GM19467 (cell line): ENCODE data around the gene ZNF804B.

ENCODE experiments used
- ATAC-seq: cut with Tn5 transposase; IDR thresholded peaks from one replicate; pipeline ENCODE4 v1.9.1; 2021; ENCODE audit warnings: mild to moderate bottlenecking, moderate library complexity; ENCODE audit not compliant: unreplicated experiment

Gene ZNF804B

GRCh38 chr7:89247207-89247606 is 487.7 kb downstream of the ZNF804B start:
- ATAC-seq, result no peak

DNA sequence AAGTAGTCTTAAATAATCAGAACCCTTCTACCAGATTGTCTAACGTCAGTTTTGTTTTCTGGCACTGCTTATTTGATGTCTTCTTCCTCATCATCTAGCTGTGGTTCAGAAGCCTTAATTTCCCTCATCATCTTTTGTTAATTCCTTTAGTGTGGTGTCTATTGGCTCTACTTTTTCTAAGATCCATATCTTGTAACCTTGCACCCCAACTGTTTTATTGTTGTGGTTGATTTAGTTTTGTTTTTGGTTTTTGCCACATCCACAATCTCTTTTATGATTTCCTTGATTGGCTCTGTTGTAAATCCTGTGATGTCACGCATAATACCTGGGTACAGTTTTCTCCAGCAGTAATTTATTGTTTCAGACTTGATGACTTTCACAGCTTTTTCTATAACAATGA is 499.6 kb downstream of the ZNF804B start:
- no peak for ATAC-seq

DNA sequence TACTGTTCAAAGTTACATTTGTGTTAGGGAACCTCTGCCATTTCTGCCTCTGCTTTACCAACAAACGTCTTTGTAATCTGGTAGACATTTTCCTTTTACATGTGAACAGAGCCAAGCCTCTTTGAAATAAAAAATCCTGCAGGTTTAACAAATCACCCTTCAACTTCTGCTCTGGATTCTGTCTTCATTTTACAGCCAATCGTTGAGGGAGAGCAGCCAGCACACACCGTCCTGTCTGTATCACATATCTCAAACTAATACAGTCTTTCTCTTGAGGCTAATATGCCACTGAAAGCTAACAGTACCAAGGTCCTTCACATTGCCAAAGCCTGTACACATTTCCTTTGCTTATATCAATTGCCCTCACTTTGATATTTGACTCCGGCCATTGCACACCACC is 504.6 kb downstream of the ZNF804B start:
- ATAC-seq, result no peak

- no peak for ATAC-seq
Observed at GRCh38 chr7:89265631-89266030, 506.1 kb downstream of the ZNF804B start.

GRCh38 chr7:89283302-89283701 is 523.8 kb downstream of the ZNF804B start:
- ATAC-seq, result no peak

GRCh38 chr7:89308535-89308934 is 549.0 kb downstream of the ZNF804B start:
- no peak for ATAC-seq

DNA sequence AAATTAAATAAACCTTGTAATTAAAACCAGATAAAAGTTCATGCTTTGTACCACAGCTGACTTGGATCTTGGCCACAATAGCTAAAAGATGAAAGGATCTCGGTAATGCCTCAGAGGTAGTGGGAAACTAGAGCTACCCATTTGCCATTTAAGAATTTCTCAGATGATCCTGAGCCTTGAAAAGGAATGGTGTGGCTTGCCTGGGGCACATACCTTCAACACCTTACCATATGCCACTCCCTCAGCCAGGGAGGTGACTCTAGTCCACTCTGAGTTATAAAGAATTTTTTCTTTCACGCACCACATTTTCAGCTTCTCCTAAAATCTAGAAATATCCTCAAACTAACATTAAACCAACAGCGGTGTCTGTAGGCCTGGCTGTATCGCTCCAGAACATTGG is 552.4 kb downstream of the ZNF804B start:
- no peak for ATAC-seq

GRCh38 chr7:89312551-89312950 is 553.1 kb downstream of the ZNF804B start:
- no peak for ATAC-seq

GRCh38 chr7:89316584-89317251 is 557.2 kb downstream of the ZNF804B start:
- no peak for ATAC-seq

DNA sequence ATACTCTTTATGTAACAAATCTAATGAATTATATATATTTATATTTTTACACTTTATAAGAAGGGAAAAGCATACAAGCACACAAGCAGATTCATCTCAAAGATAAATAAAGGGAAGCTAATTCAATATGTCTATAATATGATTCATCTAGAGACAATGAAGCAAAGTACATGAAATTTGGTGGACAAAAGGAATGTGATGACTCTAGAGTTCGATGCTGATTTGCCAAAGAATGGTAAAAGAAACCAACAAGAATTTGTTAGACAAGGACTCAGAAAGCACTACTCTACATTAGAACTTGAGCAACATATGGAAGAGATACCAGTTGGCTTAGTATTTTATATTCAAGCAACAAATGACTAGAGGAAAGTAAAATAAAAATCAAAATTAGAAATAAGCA is 572.5 kb downstream of the ZNF804B start:
- no peak for ATAC-seq

DNA sequence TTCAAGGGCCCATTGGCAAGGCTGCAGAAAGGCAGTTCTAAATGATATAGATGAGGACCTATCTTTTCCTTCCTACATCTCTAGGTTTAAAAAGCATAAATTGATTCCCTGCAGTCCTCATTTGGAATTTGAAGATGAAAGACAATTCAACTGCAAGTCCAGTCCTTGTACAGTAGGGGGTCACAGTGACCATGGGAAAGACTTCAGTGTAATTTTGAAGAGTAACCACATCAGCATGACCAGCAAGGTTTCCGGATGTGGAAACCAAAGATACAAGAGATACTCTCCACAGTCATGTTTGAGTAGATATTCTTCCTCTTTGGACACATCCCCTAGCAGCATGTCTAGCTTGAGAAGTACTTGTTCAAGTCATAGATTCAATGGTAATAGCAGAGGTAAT is 575.3 kb downstream of the ZNF804B start:
- ATAC-seq, result no peak

DNA sequence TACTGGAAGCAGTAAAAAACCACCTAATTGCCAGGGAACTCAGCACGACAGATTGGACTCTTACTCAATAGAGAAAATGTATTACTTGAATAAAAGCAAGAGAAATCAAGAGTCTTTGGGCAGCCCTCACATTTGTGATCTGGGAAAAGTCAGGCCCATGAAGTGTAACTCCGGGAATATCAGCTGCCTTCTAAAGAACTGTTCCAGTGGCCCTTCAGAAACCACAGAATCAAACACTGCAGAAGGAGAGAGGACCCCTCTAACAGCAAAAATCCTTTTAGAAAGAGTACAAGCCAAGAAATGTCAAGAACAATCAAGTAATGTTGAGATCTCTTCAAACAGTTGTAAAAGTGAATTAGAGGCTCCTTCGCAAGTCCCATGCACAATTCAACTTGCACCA is 576.0 kb downstream of the ZNF804B start:
- no peak for ATAC-seq

- no peak for ATAC-seq
Observed at GRCh38 chr7:89336121-89336520, 576.6 kb downstream of the ZNF804B start.

DNA sequence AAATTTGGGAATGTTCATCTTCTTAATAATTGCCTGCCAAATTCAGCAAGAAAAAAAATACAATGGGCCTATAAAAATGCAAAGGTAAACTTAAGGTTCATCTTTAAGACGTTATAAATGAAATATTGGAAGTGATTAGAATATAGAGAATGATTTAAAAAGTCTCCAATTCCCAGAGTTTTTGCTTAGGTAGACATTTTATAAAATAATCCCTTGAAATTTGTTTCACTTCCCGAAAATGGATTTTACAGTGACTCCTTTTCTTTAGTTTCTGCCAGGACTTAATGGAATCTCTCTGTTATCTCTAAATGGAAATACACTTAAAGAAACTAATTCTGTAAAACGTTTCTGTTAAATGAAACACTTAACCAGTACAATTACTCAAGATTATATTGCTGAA is 580.2 kb downstream of the ZNF804B start:
- no peak for ATAC-seq

DNA sequence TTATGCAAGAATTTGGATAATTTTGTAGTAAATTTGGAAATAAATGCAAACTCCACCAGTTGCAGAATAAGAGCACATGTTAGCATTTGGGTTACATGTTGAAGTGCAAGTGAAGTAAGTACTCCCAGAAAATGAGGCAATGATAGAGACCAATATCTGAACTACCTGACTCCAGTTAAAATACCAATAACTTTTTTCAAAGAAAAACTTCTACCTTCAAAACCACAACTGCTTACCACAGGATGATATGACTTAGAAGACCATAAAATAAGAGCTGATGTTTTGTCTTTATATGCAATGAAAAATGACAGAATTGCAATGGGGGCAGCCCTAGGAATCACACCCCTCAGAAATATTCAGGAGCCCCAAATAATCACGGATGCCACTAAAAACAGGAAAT is 597.6 kb downstream of the ZNF804B start:
- ATAC-seq, result no peak

DNA sequence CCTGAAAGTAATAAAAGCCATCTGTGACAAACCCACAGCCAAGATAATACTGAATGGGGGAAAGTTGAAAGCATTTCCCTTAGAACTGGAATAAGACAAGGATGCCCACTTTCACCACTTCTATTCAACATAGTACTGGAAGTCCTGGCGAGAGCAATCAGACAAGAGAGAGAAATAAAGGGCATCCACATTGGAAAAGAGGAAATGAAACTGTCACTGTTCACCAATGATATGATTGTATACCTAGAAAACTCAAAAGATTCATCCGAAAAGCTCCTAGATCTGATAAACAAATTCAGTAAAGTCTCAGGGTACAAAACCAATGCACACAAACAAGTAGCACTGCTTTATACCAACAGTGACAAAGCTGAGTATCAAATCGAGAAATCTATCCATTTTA is 617.7 kb downstream of the ZNF804B start:
- ATAC-seq, result no peak

DNA sequence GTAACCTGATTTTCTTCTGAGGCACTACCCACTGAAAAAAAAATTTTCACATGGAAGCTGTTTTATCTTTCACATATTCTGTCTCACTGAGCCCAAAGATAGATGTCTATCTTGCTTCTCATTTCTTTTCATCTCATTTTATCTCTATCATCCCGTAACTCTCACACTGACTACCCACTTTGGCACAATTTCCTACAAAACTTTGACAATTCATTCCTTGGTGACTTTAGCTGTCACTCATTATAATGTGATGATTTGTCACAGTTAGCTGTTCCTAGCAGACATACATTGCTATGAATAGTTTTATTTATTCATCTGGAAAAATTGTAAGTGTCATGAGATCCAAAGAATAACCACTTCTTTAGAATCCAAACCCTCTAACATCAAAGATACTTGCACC is 625.9 kb downstream of the ZNF804B start:
- ATAC-seq, result no peak
